CD1c-positive myeloid dendritic cell (primary cell): ENCODE measurements around the gene MYO15A.
A peak's percentile ranks its signal among the peaks of the same experiment; 100 is the strongest.

ENCODE experiments used
- DNase-seq: peaks from one replicate; pipeline ENCODE4 v3.0.0-alpha.2; 2016; ENCODE audit errors: extremely low spot score

MYO15A gene

GRCh38 chr17:18108401-18109312, at the start of gene MYO15A:
TSS of gene MYO15A (plus strand) at chr17:18108756. CDS start at chr17:18118801, 10,045 bp downstream.
- DNase-seq = no peak

- DNase-seq = no peak
Measured at GRCh38 chr17:18059283-18059682, 49.3 kb upstream of the MYO15A start.

- DNase-seq = no peak
Measured at GRCh38 chr17:18064053-18064452, 44.5 kb upstream of the MYO15A start.

- no peak for DNase-seq
Measured at GRCh38 chr17:18065546-18065945, 43.0 kb upstream of the MYO15A start.

- DNase-seq = no peak
Measured at GRCh38 chr17:18066866-18067265, 41.7 kb upstream of the MYO15A start.

GRCh38 chr17:18069101-18069500, 39.5 kb upstream of the MYO15A start:
- DNase-seq = no peak

GRCh38 chr17:18070861-18071340, 37.7 kb upstream of the MYO15A start:
- no peak for DNase-seq

- no peak for DNase-seq
Measured at GRCh38 chr17:18071751-18072150, 36.8 kb upstream of the MYO15A start.

GRCh38 chr17:18074566-18075272, 33.8 kb upstream of the MYO15A start:
- DNase-seq = no peak

- no peak for DNase-seq
Measured at GRCh38 chr17:18076936-18077335, 31.6 kb upstream of the MYO15A start.

- no peak for DNase-seq
Measured at GRCh38 chr17:18079543-18079942, 29.0 kb upstream of the MYO15A start.

GRCh38 chr17:18084256-18084655, 24.3 kb upstream of the MYO15A start:
- no peak for DNase-seq

- DNase-seq = peak; percentile 95
Measured at GRCh38 chr17:18087610-18088491, 20.7 kb upstream of the MYO15A start, which contains the start of gene DRG2. TSS of gene DRG2 (plus strand) at chr17:18087948. CDS start at chr17:18088024, 76 bp downstream.

GRCh38 chr17:18089613-18090012, 18.9 kb upstream of the MYO15A start:
- DNase-seq = no peak

GRCh38 chr17:18093616-18094408, 14.7 kb upstream of the MYO15A start:
- peak; percentile 34 for DNase-seq

- DNase-seq = no peak
Measured at GRCh38 chr17:18094409-18094807, 14.1 kb upstream of the MYO15A start.

- no peak for DNase-seq
Measured at GRCh38 chr17:18099516-18099915, 9.0 kb upstream of the MYO15A start.

- no peak for DNase-seq
Measured at GRCh38 chr17:18100616-18101015, 7.9 kb upstream of the MYO15A start.

GRCh38 chr17:18101828-18102227, 6.7 kb upstream of the MYO15A start:
- no peak for DNase-seq

- DNase-seq = no peak
Measured at GRCh38 chr17:18102640-18103039, 5.9 kb upstream of the MYO15A start.

- no peak for DNase-seq
Measured at GRCh38 chr17:18105027-18105426, 3.5 kb upstream of the MYO15A start.
